Right lobe of liver (tissue), 6 donors: ENCODE data around the gene PPP6R3. TPM values are rescaled to one million over a fixed set of nuclear protein-coding genes. Genes with fewer than 3 reads are reported as not detected.

Experiments
- ATAC-seq, 4 donors: fragments of 200-7000 bp; cut with Tn5 transposase; one replicate each; pipeline ENCODE4 v1.9.1; 2020; ENCODE audit warnings: mild to moderate bottlenecking in 4 of 4, moderate library complexity in 4 of 4
- DNase-seq, 3 donors: peaks; one replicate each; pipeline ENCODE4 v3.0.0-alpha.2; 2020
- H3K27ac ChIP-seq, 3 donors: fragments of 200-600 bp; one replicate each; pipeline ENCODE4 v1.8.0; 2022
- H3K27me3 ChIP-seq, 2 donors: fragments of 200-600 bp; one replicate each; pipeline ENCODE4 v1.8.0; 2022
- H3K36me3 ChIP-seq, 4 donors: fragments of 200-600 bp; sonication (generic) in 1 of 4; one replicate each; pipeline versions ENCODE4 v1.5.1 to v1.8.0; 2017 to 2022; ENCODE audit warnings: control low read depth in 1 of 4
- H3K4me1 ChIP-seq, 4 donors: fragments of 200-600 bp; sonication (generic) in 1 of 4; one replicate each; pipeline versions ENCODE4 v1.5.1 to v1.8.0; 2017 to 2022; ENCODE audit warnings: control low read depth in 1 of 4
- H3K4me3 ChIP-seq, 3 donors: fragments of 200-600 bp; one replicate each; pipeline ENCODE4 v1.8.0; 2022
- H3K9me3 ChIP-seq, 4 donors: fragments of 200-600 bp; sonication (generic) in 1 of 4; one replicate each; pipeline versions ENCODE4 v1.5.1 to v1.8.0; 2017 to 2022; ENCODE audit warnings: control low read depth in 1 of 4
- CTCF ChIP-seq, 4 donors: fragments of 200-600 bp in 3 of 4; fragments of 450-650 bp in 1 of 4; IDR thresholded peaks; one replicate each; pipeline versions ENCODE4 v1.5.1 to v1.8.0; 2016 to 2022; ENCODE audit warnings: antibody characterized with exemption in 4 of 4, mild to moderate bottlenecking in 2 of 4
- POLR2A ChIP-seq: fragments of 450-650 bp; IDR thresholded peaks from one replicate; pipeline ENCODE4 v1.6.1; 2017; ENCODE audit warnings: antibody characterized with exemption, mild to moderate bottlenecking
- WGBS: methylation state at CpG from one replicate; pipeline ENCODE4 v1.1.6; 2018; ENCODE audit warnings: low coverage, low lambda C conversion rate; ENCODE audit not compliant: insufficient coverage; ENCODE audit errors: missing lambda C conversion rate; 5-methylcytosine and 5-hydroxymethylcytosine counted together
- intact Hi-C, 2 donors: fragments of 100-400 bp; cut with DNase I; formaldehyde crosslinking; loops; one replicate each; pipeline versions ENCODE4 v1.11.2 to v1.14.1; 2022
- total RNA-seq, 6 experiments: library from RNA; depleted of rRNA in 2 of 6; stranded (reverse); fragments of >200 nt in 2 of 6; fragmentation: NEBNext Ultra II Directional in 3 of 6; extraction: Animal tissue kit (Norgen Biotek cat#: 25700) in 3 of 6; gene quantifications; one replicate each; pipeline versions ENCODE4 v1.1.0 to v1.2.4, GENCODE V29; 2016 to 2023
- donor health status: DM: no; HTN: yes; CAD: no.
- donor health status: DM: no; HTN: no; CAD: no.
- donor health status: DM: no; HTN: no; CAD: no.
- donor health status: DM: no; HTN: yes; CAD: no.
- donor health status: DM: no; HTN: yes; CAD: no.

PPP6R3 gene
- total RNA-seq, 6 experiments from 2014 or later: 35.8 to 48.3 (median 39.2) TPM

GRCh38 chr11:68549789-68550484 lies 89.4 kb downstream of the PPP6R3 start:
- 58% methylated on average over 8 of the region's 11 CpGs for WGBS
- peaks cover 0 to 24% (median 7%) of the 10 kb centered on the region in 4 donors for H3K36me3 ChIP-seq
- H3K27ac ChIP-seq: peak overlapping the region in 1 of 3 donors; percentile 2
- TF ChIP-seq POLR2A (no peak), CTCF (IDR thresholded peaks at IDR 0.05) (no peak)
- H3K4me3 ChIP-seq: no peak overlapping the region
- no peak for DNase-seq
- ATAC-seq: peak in 3 of 4 donors; percentile 25 to 39 (median 34)
- peaks cover 0 to 11% (median 0%) of the 10 kb centered on the region in 4 donors for H3K4me1 ChIP-seq
- no peaks in the 10 kb centered on the region for H3K9me3 ChIP-seq
- intact Hi-C loops: no loop called here
- H3K27me3 ChIP-seq: no peaks in the 10 kb centered on the region

GRCh38 chr11:68550485-68550817 lies 89.9 kb downstream of the PPP6R3 start:
- no peaks in the 10 kb centered on the region for H3K27me3 ChIP-seq
- H3K27ac ChIP-seq: peak overlapping the region in 1 of 3 donors; percentile 2
- no peaks in the 10 kb centered on the region for H3K9me3 ChIP-seq
- no peak for TF ChIP-seq POLR2A
- no peak for TF ChIP-seq CTCF (IDR thresholded peaks at IDR 0.05)
- H3K4me3 ChIP-seq: no peak overlapping the region
- H3K4me1 ChIP-seq: peaks cover 0 to 11% (median 0%) of the 10 kb centered on the region in 4 donors
- ATAC-seq (peak in 3 of 4 donors; percentile 52 to 53 (median 53)), DNase-seq (no peak)
- 44% methylated on average over 4 of the region's 4 CpGs for WGBS
- intact Hi-C loops: no loop called here
- H3K36me3 ChIP-seq: peaks cover 0 to 29% (median 5%) of the 10 kb centered on the region in 4 donors

- WGBS: 85% methylated on average over 7 of the region's 7 CpGs
- Histone ChIP-seq H3K36me3 (peaks cover 0 to 31% (median 4%) of the 10 kb centered on the region in 4 donors), H3K27me3 (no peaks in the 10 kb centered on the region), H3K27ac (no peak overlapping the region), H3K4me1 (peaks cover 0 to 11% (median 0%) of the 10 kb centered on the region in 4 donors), H3K9me3 (no peaks in the 10 kb centered on the region), H3K4me3 (no peak overlapping the region)
- DNase-seq: no peak
- no peak for ATAC-seq
- TF ChIP-seq CTCF (IDR thresholded peaks at IDR 0.05) (no peak), POLR2A (no peak)
- intact Hi-C loops: no loop called here
Observed at GRCh38 chr11:68551223-68551622, 90.7 kb downstream of the PPP6R3 start.

- DNase-seq (no peak), ATAC-seq (peak; percentile 56 to 83 (median 66))
- WGBS: 70% methylated on average over 3 of the region's 3 CpGs
- no peaks in the 10 kb centered on the region for H3K27me3 ChIP-seq
- peaks cover 0 to 31% (median 4%) of the 10 kb centered on the region in 4 donors for H3K36me3 ChIP-seq
- no peak overlapping the region for H3K27ac ChIP-seq
- no peaks in the 10 kb centered on the region for H3K9me3 ChIP-seq
- peaks cover 0 to 11% (median 0%) of the 10 kb centered on the region in 4 donors for H3K4me1 ChIP-seq
- H3K4me3 ChIP-seq: no peak overlapping the region
- intact Hi-C loops: no loop called here
- TF ChIP-seq POLR2A: no peak
- no peak for TF ChIP-seq CTCF (IDR thresholded peaks at IDR 0.05)
Observed at GRCh38 chr11:68551777-68552176, 91.2 kb downstream of the PPP6R3 start.
